ENCODE data around the gene UXT. TPM values are rescaled to one million over a fixed set of nuclear protein-coding genes. Genes with fewer than 3 reads are reported as not detected.
"Not testable (repeated sequence)": the region's sequence is repeated elsewhere in the genome, so short reads cannot be mapped to it uniquely, and the experiment has no call there.

UXT gene
- total RNA-seq, 1 experiment from 2014 or later = 129 TPM

GRCh38 chrX:47665797-47666196 is 6.8 kb upstream of the UXT start:
- H3K9me3 ChIP-seq (ENCODE audit: control insufficient read depth, insufficient read depth, low read depth, low read length); ATAC-seq; BruUV-seq (replicated peaks); H3K4me3 ChIP-seq (ENCODE audit: low read depth in 2 of 2, low read length in 2 of 2); in situ Hi-C loops (cut with HindIII; ENCODE audit: low pct_unique_long_range_greater_than_20kb, low sequenced_read_pairs); CTCF ChIA-PET; POLR2A ChIA-PET; H3K27me3 ChIP-seq (ENCODE audit: control insufficient read depth, insufficient read depth, low read length); H3K36me3 ChIP-seq (ENCODE audit: control insufficient read depth, insufficient read depth, low read length); DNase-seq (ENCODE audit: low read depth, low spot score); H3K4me1 ChIP-seq (ENCODE audit: control insufficient read depth, insufficient read depth, low read length); intact Hi-C loops (cut with micrococcal nuclease; ENCODE audit: unreplicated experiment); H3K27ac ChIP-seq (ENCODE audit: low read length): not testable (repeated sequence)

DNA sequence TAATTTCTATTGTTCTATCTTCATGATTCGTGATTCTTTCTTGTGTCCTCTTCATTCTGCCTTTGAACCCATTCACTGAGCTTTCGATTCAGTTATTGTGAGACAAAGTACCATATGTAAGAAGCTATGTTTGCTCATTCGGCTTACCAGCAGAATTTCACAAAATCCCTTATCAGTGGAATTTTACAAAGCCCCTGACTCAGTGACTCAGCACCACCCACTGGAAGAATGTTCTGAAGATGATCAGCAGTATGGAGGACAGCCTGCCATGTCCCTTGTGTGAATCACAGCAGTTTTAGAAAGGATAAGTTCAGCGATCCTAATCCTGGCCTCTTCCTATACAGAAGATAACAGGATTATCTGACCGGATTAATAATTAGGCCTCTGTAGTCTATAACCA is 5.8 kb upstream of the UXT start:
- Histone ChIP-seq H3K27ac (ENCODE audit: low read length) (no peak overlapping the region), H3K4me3 (ENCODE audit: low read depth in 2 of 2, low read length in 2 of 2) (no peak overlapping the region), H3K27me3 (ENCODE audit: control insufficient read depth, insufficient read depth, low read length) (no peaks in the 10 kb centered on the region), H3K36me3 (ENCODE audit: control insufficient read depth, insufficient read depth, low read length) (no peaks in the 10 kb centered on the region), H3K4me1 (ENCODE audit: control insufficient read depth, insufficient read depth, low read length) (no peaks in the 10 kb centered on the region), H3K9me3 (ENCODE audit: control insufficient read depth, insufficient read depth, low read depth, low read length) (no peaks in the 10 kb centered on the region)
- intact Hi-C loops (cut with micrococcal nuclease; ENCODE audit: unreplicated experiment) = no loop called here
- DNase-seq (ENCODE audit: low read depth, low spot score) (no peak), ATAC-seq (no peak)
- BruUV-seq (replicated peaks) = no TSS peak
- in situ Hi-C loops (cut with HindIII; ENCODE audit: low pct_unique_long_range_greater_than_20kb, low sequenced_read_pairs) = no loop called here
- TF ChIP-seq TCF7L2 (IDR thresholded peaks at IDR 0.05; ENCODE audit: low read depth, low read length) (no peak), REST (IDR thresholded peaks at IDR 0.05; ENCODE audit: insufficient read depth in 1 of 2, low read depth in 2 of 2, low read length in 1 of 2) (no peak), POLR2AphosphoS5 (IDR thresholded peaks at IDR 0.05; ENCODE audit: low read depth, low read length) (no peak), SIN3A (IDR thresholded peaks at IDR 0.05; ENCODE audit: borderline replicate concordance, insufficient read depth, low read depth, low read length) (no peak), CTCF (IDR thresholded peaks at IDR 0.05) (no peak)
- ChIA-PET CTCF (no interaction called here), POLR2A (no interaction called here)

DNA sequence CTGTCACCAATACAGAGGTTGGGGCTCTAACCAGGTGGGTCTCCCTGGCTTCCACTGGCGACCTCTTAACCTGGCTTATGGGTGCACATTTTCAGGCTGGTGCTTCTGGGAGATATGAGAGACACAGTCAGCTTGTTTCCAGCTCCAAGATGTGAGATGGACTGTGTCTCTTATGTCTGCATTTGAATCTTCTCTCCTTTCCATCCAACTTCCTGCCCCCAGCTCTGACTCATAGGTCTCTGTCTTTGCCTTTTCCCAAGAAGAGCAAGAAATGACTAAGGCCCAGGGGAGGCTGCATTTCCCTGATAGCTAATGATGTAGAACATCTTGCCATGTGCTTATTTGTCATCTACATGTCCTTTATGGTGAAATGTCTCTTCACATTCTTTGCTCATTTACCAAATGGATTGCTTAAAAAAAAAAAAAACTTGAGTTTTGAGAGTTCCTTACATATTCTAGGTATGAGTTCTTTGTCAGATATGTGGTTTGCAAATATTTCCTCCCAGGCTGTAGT is 3.2 kb upstream of the UXT start:
- Histone ChIP-seq H3K9me3 (ENCODE audit: control insufficient read depth, insufficient read depth, low read depth, low read length) (no peaks in the 10 kb centered on the region), H3K4me3 (ENCODE audit: low read depth in 2 of 2, low read length in 2 of 2) (no peak overlapping the region), H3K4me1 (ENCODE audit: control insufficient read depth, insufficient read depth, low read length) (peaks cover 3% of the 10 kb centered on the region; the same call in 1 of the 2 replicates), H3K36me3 (ENCODE audit: control insufficient read depth, insufficient read depth, low read length) (no peaks in the 10 kb centered on the region; the same call in 1 of the 2 replicates), H3K27me3 (ENCODE audit: control insufficient read depth, insufficient read depth, low read length) (no peaks in the 10 kb centered on the region), H3K27ac (ENCODE audit: low read length) (no peak overlapping the region)
- DNase-seq (ENCODE audit: low read depth, low spot score) (no peak), ATAC-seq (no peak)
- no peak for TF ChIP-seq TCF7L2 (IDR thresholded peaks at IDR 0.05; ENCODE audit: low read depth, low read length)
- no peak for TF ChIP-seq SIN3A (IDR thresholded peaks at IDR 0.05; ENCODE audit: borderline replicate concordance, insufficient read depth, low read depth, low read length)
- no peak for TF ChIP-seq REST (IDR thresholded peaks at IDR 0.05; ENCODE audit: insufficient read depth in 1 of 2, low read depth in 2 of 2, low read length in 1 of 2)
- TF ChIP-seq POLR2AphosphoS5 (IDR thresholded peaks at IDR 0.05; ENCODE audit: low read depth, low read length) = no peak
- TF ChIP-seq CTCF (IDR thresholded peaks at IDR 0.05) = no peak
- intact Hi-C loops (cut with micrococcal nuclease; ENCODE audit: unreplicated experiment) = no loop called here
- no TSS peak for BruUV-seq (replicated peaks)
- in situ Hi-C loops (cut with HindIII; ENCODE audit: low pct_unique_long_range_greater_than_20kb, low sequenced_read_pairs) = no loop called here
- ChIA-PET POLR2A (interaction anchor here (0.7 kb wide), 1 partner anchor 327 kb away, joined by 3 read pairs; no protein-coding TSS in a partner anchor), CTCF (no interaction called here)

Data from Panc1 (cell line).